ENCODE data around the gene ATP2B2. TPM values are rescaled to one million over a fixed set of nuclear protein-coding genes. Genes with fewer than 3 reads are reported as not detected.

Gene ATP2B2
- total RNA-seq, 4 donors from 2014 or later, result 0.31 to 2.9 (median 1.8) TPM

DNA sequence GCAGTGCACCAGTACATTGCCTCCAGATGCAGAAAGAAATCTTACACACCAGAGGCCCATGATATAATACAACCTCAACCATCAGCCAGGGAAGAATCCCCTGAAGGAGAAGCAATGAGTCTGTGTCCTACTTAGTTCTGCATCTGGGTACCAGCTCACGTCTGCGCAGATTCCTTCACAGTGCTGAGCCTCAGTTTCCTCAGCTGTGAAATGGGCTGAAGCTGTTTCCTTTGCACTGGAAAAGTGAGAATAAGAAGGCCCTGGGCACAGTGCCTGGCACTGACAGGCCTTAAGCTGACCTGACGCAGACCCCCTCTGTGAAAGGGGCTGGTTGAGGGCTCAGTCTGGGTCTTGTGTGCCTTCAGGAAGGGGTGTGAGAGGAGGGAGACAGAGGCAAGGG lies 20.7 kb downstream of the ATP2B2 start:
- Histone ChIP-seq H3K27ac (no peak overlapping the region), H3K4me1 (no peaks in the 10 kb centered on the region), H3K4me3 (no peak overlapping the region), H3K27me3 (no peaks in the 10 kb centered on the region), H3K36me3 (no peaks in the 10 kb centered on the region), H3K9me3 (no peaks in the 10 kb centered on the region)
- in situ Hi-C loops (cut with MboI; ENCODE audit: low sequenced_read_pairs in 4 of 4) (no loop called here), intact Hi-C loops (cut with DNase I; ENCODE audit: low total_unique reads) (no loop called here)
- TF ChIP-seq CTCF (IDR thresholded peaks at IDR 0.05 in 4 of 5, conservative IDR thresholded peaks at IDR 0.05 in 1 of 5), result no peak
- TF ChIP-seq POLR2A (IDR thresholded peaks at IDR 0.05), result no peak
- ATAC-seq, result no peak
- no peak for DNase-seq

DNA sequence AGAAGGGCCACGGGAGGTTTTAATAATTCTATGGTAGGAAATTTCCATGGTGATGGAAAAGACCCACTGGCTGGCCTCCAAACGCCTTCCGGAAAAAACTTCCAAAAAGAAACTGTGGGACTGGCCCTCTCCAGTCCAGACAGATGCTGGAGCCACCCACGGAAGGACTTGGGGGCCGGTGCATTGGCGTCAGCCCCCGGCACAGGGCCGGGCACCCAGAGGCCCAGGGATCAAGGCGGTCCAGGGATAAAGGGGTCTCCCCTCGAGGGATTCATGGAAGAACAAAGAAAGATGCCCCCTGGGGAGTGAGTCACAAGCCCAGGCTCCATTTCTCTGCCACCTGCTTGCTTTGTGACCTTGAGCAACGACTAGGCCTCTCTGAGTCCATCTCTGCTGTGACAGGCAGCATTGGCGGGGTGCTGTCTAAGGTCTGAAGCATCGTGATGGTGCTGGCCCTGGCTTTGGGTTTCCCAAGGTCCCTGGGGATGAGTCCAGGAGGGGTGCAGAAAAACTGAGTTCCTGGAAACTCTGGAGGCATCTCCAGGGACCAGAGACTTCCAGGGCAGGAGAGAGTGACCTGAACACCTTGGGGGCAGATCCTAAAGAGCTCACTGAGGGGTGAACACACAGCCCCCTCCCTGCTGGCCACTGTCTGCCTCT lies 21.6 kb downstream of the ATP2B2 start:
- DNase-seq, result no peak
- intact Hi-C loops (cut with DNase I; ENCODE audit: low total_unique reads) (no loop called here), in situ Hi-C loops (cut with MboI; ENCODE audit: low sequenced_read_pairs in 4 of 4) (no loop called here)
- H3K27ac ChIP-seq, result no peak overlapping the region
- TF ChIP-seq POLR2A (IDR thresholded peaks at IDR 0.05), result no peak
- TF ChIP-seq CTCF (IDR thresholded peaks at IDR 0.05 in 4 of 5, conservative IDR thresholded peaks at IDR 0.05 in 1 of 5), result no peak
- H3K9me3 ChIP-seq, result no peaks in the 10 kb centered on the region
- no peaks in the 10 kb centered on the region for H3K36me3 ChIP-seq
- no peaks in the 10 kb centered on the region for H3K27me3 ChIP-seq
- H3K4me3 ChIP-seq, result no peak overlapping the region
- H3K4me1 ChIP-seq, result no peaks in the 10 kb centered on the region
- ATAC-seq, result no peak

GRCh38 chr3:10483364-10483675 lies 22.1 kb downstream of the ATP2B2 start:
- TF ChIP-seq POLR2A (IDR thresholded peaks at IDR 0.05) (no peak), CTCF (IDR thresholded peaks at IDR 0.05 in 4 of 5, conservative IDR thresholded peaks at IDR 0.05 in 1 of 5) (no peak)
- DNase-seq (no peak), ATAC-seq (no peak)
- Histone ChIP-seq H3K36me3 (no peaks in the 10 kb centered on the region), H3K9me3 (no peaks in the 10 kb centered on the region), H3K27ac (no peak overlapping the region), H3K4me1 (no peaks in the 10 kb centered on the region), H3K27me3 (no peaks in the 10 kb centered on the region), H3K4me3 (no peak overlapping the region)
- in situ Hi-C loops (cut with MboI; ENCODE audit: low sequenced_read_pairs in 4 of 4), result no loop called here
- intact Hi-C loops (cut with DNase I; ENCODE audit: low total_unique reads), result no loop called here

DNA sequence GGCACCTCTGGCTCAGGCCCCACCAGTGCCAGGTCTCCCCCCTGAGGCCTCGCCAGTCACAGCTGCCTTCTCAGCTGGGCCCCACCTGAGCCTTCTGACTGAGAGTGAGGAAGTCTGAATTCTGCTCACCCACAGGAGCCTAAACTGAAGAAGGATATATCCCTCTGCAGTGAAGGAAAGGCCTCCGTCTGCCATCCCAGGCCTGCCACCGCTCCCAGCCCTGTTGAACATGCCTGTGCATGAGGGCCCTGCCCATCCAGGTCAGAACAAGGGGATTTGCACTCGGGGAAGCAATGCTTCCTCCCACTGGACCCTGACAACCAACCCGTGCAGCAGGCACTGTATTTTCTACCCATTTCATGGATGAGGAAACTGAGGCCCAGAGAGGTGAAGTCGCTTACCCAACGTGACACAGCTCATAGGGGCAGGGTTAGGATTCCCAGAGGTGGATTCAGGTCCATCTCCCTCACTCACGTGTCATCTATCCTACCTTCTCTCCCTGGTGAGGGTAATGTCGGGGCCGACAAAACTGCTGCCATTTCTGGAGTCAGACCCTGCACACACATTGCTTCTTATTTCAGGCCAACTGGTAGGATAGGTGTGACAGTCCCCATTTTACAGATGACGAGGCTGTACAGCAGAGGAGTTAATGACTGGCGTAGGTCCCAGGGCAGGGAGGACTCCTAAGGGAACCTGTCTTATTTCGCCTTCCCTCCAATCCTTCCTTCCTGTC lies 22.6 kb downstream of the ATP2B2 start:
- no peak overlapping the region for H3K4me3 ChIP-seq
- H3K36me3 ChIP-seq, result no peaks in the 10 kb centered on the region
- no peaks in the 10 kb centered on the region for H3K9me3 ChIP-seq
- DNase-seq, result no peak
- no peaks in the 10 kb centered on the region for H3K4me1 ChIP-seq
- no peak overlapping the region for H3K27ac ChIP-seq
- in situ Hi-C loops (cut with MboI; ENCODE audit: low sequenced_read_pairs in 4 of 4) (no loop called here), intact Hi-C loops (cut with DNase I; ENCODE audit: low total_unique reads) (no loop called here)
- no peaks in the 10 kb centered on the region for H3K27me3 ChIP-seq
- ATAC-seq, result no peak
- TF ChIP-seq CTCF (IDR thresholded peaks at IDR 0.05 in 4 of 5, conservative IDR thresholded peaks at IDR 0.05 in 1 of 5), result no peak
- TF ChIP-seq POLR2A (IDR thresholded peaks at IDR 0.05), result no peak
